HG03571 (cell line): ENCODE data around the gene TCIRG1.

Source experiments
- ATAC-seq: cut with Tn5 transposase; IDR thresholded peaks from one replicate; pipeline ENCODE4 v1.9.1; 2021; ENCODE audit not compliant: unreplicated experiment

TCIRG1 gene

GRCh38 chr11:68049509-68050370 is 10.9 kb downstream of the TCIRG1 start:
- no peak for ATAC-seq

DNA sequence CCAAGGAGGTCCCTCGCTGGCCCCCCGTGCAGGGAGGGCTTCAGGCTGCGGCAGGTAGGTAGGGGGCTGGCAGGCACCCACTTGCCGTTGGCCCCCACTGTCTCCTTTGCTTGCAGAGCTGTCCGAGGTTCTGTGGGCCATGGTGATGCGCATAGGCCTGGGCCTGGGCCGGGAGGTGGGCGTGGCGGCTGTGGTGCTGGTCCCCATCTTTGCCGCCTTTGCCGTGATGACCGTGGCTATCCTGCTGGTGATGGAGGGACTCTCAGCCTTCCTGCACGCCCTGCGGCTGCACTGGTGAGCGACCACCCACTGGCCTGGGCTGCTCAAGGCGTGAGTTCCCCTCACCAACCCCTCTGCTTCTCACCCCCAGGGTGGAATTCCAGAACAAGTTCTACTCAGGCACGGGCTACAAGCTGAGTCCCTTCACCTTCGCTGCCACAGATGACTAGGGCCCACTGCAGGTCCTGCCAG is 11.6 kb downstream of the TCIRG1 start:
- no peak for ATAC-seq

DNA sequence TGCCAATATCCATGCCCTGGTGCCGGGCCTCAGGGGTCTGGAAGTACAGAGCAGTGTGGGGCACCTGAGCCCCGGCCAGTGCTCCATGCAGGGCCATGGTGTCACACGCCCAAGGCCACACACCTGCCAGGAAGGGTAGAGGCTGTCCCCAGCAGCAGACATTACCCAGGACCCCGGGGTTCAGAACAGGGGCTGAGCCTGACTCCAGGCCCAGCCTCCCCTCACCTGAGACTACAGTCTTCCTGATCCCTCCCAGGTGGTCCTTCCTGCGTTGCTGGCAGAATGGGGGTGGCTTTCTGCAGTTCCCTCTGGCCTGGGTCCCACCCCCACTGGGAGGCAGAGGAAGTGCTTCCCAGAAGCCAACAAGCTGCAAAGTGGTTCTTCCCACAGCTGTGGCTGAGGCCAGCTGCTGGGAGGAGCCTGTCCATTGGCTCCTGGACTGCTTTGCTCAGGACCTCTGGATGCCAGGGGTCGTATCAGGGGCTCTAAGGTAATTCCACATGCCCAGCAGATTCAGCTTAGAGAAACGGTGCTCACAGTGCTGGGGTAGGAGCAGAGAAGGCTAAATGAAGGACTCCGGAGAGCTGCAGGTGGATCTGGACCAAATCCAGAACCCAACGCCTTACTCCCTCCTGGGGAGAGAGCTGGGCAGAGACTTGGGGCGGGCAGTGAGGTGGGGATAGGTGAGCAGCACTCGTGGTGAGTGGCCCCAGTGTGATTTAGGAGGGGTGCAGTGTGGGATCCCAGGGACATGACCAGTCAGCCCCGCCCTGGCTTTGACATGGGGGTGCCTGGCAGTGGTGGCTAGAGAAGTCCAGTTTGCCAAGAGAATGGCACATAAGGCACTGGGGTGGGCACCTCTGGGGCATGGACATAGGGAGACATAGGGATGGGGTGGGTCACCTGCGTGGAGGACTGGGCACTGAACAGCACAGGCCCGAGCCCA is 12.6 kb downstream of the TCIRG1 start:
- no peak for ATAC-seq

DNA sequence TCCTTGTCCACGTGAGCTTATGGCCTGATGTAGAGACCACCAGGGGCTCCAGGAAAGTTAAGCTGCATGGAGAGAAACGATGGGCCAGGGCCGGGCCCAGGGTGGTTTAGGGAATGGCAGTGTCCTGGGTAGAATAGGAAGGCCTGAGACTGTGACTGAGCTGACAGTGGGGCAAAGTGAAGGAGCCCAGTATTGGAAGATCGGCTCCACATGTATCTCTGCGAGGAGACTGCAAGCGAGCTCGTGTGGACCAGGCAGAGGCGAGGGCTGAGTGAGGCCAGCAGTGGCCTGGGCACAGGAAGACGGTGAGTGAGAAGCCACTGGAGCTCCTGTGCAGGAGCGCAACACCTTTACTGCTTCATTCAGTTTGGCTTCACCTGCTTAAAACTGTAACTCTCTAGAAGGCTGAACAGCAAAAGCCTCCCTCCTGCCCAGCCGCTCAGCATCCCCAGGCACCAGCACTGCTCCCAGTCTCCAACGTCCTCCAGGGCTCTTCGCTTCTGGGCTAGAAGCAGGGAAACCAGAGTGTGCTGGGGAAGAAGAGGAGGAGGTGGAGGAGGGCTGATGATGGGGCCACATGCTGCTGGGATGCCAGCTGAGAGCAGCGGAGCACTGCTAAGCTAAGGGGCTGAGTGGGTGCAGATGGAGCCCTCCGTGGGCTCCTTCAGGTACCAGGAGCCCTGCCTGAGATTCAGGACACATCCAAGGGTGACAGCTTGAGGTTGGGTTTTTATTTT is 13.5 kb downstream of the TCIRG1 start:
- ATAC-seq: no peak

DNA sequence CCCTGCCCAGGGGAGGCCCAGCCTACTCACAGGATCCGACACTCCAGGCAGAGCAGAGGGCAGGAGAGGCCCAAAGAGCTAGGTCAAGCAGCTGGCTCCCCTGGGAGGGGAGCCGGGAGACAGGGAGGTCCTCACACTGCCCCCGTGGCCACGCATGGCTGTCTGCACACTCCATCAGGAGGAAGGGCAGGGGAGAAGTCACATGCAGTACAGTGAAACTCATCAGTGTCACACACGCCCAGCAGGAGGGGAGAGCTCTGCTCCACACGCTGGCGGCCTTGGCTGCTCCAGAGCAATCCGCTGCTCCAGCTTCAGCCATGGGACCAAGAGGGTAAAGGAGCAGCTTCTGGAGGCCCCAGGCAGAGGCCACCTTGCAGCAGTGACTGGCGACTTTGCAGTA is 14.3 kb downstream of the TCIRG1 start:
- ATAC-seq: no peak

- ATAC-seq: no peak
Measured at GRCh38 chr11:68053981-68054812, 15.4 kb downstream of the TCIRG1 start.

GRCh38 chr11:68056317-68057285 is 17.8 kb downstream of the TCIRG1 start:
- no peak for ATAC-seq

- ATAC-seq: no peak
Measured at GRCh38 chr11:68057807-68058206, 19.0 kb downstream of the TCIRG1 start.

DNA sequence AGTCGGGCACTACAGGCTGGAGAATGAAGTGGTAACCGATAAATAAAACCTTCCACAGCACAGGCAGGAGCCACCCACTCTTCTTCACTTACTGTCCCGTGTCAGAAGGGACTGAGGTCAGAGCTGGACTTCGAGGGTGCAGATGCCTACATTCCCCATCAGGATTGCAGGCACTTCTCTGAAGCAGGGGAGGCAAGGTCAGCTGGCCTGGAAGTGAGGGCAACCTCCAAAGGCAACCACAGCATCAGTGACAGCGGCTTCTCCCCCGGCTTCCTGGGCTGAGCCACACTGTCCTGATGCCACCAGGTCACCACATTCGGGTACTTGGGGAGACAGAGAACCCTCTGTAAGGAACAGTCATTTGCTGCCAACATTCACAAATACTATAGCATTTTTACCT is 22.7 kb downstream of the TCIRG1 start:
- no peak for ATAC-seq

GRCh38 chr11:68064926-68065325 is 26.1 kb downstream of the TCIRG1 start:
- no peak for ATAC-seq

GRCh38 chr11:68065841-68066240 is 27.0 kb downstream of the TCIRG1 start:
- no peak for ATAC-seq

DNA sequence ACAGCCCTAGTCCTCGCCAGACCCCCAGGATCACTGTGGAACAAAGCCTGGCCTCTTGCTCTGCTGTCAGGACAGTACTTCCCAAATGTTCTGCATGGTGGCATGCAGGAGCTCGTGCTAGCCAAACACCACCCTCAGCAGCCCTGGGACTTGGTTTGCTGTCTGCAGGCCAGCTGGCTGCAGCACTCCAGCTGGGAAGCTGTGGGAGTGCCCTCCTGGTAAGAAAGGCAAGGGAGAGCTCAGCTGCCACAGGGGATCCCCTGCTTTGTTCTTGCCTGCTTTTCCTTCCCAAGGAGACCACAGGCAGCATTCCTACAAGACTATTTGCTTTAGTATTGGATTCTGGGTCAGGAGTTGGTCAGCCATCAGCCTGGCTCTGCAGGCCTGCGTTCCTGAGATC is 27.9 kb downstream of the TCIRG1 start:
- ATAC-seq: no peak

DNA sequence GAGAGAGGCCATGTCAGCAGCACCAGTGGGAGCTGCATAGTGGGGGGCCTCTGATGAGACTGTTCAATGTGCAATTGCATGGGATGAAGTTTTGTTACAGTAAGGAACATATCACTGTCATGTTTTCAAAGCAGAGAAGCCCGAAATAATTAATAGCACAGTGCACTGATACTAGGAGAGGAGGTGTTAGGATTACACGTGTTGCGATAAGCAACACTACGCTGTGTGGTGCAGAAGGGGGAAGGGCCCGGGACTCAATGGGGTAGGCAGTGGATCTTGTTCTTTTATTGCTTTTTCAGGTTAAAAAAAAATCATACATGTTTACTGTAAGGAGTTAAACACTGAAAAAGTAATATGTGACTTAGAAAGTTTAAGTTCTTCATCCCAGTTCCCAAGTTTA is 29.2 kb downstream of the TCIRG1 start:
- no peak for ATAC-seq

GRCh38 chr11:68071281-68072048 is 32.6 kb downstream of the TCIRG1 start:
- ATAC-seq: no peak

GRCh38 chr11:68074584-68075352 is 35.9 kb downstream of the TCIRG1 start:
- no peak for ATAC-seq

DNA sequence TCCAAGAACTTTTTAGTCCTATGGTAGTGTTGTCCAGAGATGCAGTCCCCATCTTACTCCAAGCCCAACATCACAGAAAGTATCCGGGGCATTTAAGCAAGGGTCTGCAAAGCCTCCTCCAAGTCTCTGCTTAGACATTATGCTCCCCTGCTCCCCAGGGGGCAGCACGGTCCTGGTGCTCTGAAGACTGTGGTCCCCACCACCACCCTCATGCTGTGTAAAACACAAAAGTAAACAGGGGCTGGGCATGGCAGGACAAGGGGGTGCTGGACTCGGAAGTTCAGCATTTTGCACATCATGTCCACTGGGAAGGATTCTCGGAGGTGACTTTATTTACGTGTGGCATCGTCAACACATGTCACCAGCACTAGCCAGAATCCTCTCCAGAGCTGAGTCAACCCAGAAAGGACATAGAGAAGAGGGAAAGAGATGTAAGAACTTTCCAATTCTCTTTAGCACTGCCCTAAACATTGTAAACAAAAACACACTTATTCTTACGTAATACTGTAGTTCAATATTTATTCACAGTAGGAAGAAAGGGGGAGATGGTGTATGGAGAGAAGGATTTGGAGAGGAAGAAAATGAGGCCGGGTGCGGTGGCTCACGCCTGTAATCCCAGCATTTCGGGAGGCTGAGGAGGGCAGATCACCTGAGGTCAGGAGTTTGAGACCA is 37.7 kb downstream of the TCIRG1 start:
- ATAC-seq: no peak
